ENCODE results near the gene LY6G6F. TPM values are rescaled to one million over a fixed set of nuclear protein-coding genes. Genes with fewer than 3 reads are reported as not detected.

Gene LY6G6F
- total and polyA plus RNA-seq, 10 of the 15 experiments (the other 5 are each of a cell fraction or from before 2014, with no cell fraction given): not detected

DNA sequence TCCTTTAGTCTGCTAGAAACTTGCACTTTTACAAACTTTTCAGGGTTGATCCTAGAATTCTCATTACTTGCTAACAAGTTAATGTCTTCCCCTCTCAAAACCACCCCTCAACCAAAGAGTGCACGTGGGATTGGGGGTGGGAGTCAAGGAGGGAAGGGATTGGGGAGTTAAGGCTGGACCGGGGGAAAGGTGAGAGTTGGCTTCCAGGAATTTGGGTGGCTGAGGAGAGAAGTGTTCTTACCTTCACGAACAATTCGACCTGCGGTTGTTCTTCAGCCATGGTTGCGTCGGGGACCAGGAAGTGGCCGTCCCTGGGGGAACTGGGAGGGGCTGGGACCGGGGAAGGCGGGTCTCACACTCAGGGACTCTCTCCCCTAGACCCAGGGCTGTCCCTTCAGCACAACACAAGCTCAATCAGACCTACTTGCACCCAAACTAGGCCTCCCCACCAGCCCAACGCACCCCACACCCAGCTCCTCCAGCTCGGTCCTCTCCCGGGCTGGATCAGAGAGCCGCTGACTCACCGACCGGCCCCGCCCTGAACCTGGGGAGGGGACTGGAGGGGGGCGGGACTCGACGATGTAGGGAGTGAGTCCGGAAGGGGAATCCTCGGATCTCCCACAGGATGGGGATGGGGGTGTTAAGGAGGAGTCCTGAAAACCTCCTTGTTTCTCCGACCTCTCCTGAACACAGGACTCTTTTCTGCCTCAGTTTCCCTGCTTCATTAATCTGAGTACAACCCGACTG, 29.5 kb downstream of the LY6G6F start, which contains the start of gene CLIC1 (continued):
- TF ChIP-seq, protein P1, sequence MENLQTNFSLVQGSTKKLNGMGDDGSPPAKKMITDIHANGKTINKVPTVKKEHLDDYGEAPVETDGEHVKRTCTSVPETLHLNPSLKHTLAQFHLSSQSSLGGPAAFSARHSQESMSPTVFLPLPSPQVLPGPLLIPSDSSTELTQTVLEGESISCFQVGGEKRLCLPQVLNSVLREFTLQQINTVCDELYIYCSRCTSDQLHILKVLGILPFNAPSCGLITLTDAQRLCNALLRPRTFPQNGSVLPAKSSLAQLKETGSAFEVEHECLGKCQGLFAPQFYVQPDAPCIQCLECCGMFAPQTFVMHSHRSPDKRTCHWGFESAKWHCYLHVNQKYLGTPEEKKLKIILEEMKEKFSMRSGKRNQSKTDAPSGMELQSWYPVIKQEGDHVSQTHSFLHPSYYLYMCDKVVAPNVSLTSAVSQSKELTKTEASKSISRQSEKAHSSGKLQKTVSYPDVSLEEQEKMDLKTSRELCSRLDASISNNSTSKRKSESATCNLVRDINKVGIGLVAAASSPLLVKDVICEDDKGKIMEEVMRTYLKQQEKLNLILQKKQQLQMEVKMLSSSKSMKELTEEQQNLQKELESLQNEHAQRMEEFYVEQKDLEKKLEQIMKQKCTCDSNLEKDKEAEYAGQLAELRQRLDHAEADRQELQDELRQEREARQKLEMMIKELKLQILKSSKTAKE (IDR thresholded peaks at IDR 0.05; ENCODE audit: low read depth, poor library complexity, severe bottlenecking): no peak
- no peak for TF ChIP-seq ETV6 (conservative IDR thresholded peaks at IDR 0.05 in 1 of 2, IDR thresholded peaks at IDR 0.05 in 1 of 2; ENCODE audit: borderline replicate concordance in 1 of 2, low read depth in 1 of 2)
- no peak for TF ChIP-seq RAD51 (IDR thresholded peaks at IDR 0.05)
- TF ChIP-seq NR2C2 (IDR thresholded peaks at IDR 0.05; ENCODE audit: borderline replicate concordance, control insufficient read depth, insufficient read length, low read depth): no peak
- no peak for TF ChIP-seq KAT2A (conservative IDR thresholded peaks at IDR 0.05; ENCODE audit: control insufficient read depth, low read depth, low read length)
- TF ChIP-seq ZNF217 (IDR thresholded peaks at IDR 0.05): no peak

DNA sequence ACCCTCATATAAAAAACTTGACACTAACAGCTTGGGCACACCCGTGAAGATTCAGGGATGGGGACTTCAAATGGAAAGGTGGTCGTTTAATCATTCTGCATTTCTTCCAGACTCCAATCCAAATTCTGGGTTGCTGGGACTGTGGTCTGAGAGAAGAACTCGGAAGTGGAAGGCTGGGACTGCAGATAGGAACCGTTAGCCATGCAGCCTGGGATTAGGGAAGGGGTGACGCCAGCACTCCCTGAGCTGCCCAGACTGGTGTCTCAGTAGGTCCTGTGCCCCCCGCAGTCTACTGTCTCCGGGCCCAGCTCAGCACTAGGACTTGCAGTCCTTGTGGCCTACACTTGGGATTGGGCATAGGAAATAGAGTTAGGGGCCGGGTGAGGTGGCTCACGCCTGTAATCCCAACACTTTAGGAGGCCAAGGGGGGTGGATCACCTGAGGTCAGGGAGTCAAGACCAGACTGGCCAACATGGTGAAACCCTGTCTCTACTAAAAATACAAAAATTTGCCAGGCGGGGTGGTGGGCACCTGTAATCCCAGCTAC, 30.2 kb downstream of the LY6G6F start:
- peak overlapping the region; percentile 69 for H2AFZ ChIP-seq (ENCODE audit: control insufficient read depth, low read depth, low read length)
- H3K4me3 ChIP-seq: peak overlapping the region; percentile 100
- intact Hi-C loops (cut with micrococcal nuclease; ENCODE audit: unreplicated experiment): loop anchor here (5.0 kb wide), 1 partner anchor 70 kb away; the partner anchor contains the start of genes CSNK2B and LY6G5B
- H3K4me1 ChIP-seq (ENCODE audit: control insufficient read depth, insufficient read depth, low read length): peaks cover 28% of the 10 kb centered on the region
- H3K79me2 ChIP-seq (ENCODE audit: control insufficient read depth, insufficient read depth, low read length): peaks cover 51% of the 10 kb centered on the region
- H3K9ac ChIP-seq (ENCODE audit: control insufficient read depth, insufficient read depth, low read length): peak overlapping the region; percentile 98
- WGBS (ENCODE audit: insufficient coverage, insufficient replicate concordance, low lambda C conversion rate, missing lambda C conversion rate): 18% methylated on average over 10 of the region's 10 CpGs
- TF ChIP-seq SREBF1 (IDR thresholded peaks at IDR 0.05; ENCODE audit: low read length): no peak
- 0 out of 2 replicates have a peak, but pooled peaks have one; percentile 34 for TF ChIP-seq ZNF207 (IDR thresholded peaks at IDR 0.05; ENCODE audit: borderline replicate concordance)
- H3K27me3 ChIP-seq (replicated peaks in 1 of 2; ENCODE audit: control insufficient read depth in 2 of 2, insufficient read depth in 2 of 2, low read length in 1 of 2): no peaks in the 10 kb centered on the region
- no peak for DNase-seq (ENCODE audit: low read depth, low spot score)
- FAIRE-seq: no peak
- peaks cover 6 to 12% of the 10 kb centered on the region in 2 experiments; a peak in 3 of 4 replicates for H3K36me3 ChIP-seq (ENCODE audit: control insufficient read depth in 2 of 2, insufficient read depth in 2 of 2, low read length in 1 of 2)
- peak overlapping the region; percentile 73 for H3K4me2 ChIP-seq (ENCODE audit: control insufficient read depth, insufficient read depth)
- 0 out of 2 replicates have a peak, but pooled peaks cover 4% of the 10 kb centered on the region for H4K20me1 ChIP-seq (ENCODE audit: control insufficient read depth, insufficient read depth)
- ATAC-seq: no peak
- ChIA-PET POLR2A (interaction anchor here (0.6 to 9.7 kb wide), 22 partner anchors 10 to 440 kb away, joined by 3 to 158 read pairs (median 5); partner anchors contain the start of genes ABHD16A, BAG6, C6orf47 and DDX39B), SMC1A (ENCODE audit: uncharacterized antibody, unreplicated experiment) (interaction anchor here (0.8 to 6.3 kb wide), 14 partner anchors 8 to 186 kb away, joined by 3 to 45 read pairs (median 6); partner anchors contain the start of genes ABHD16A, DDAH2, HSPA1B and LSM2), RAD21 (ENCODE audit: unreplicated experiment) (interaction anchor here (0.6 to 6.0 kb wide), 14 partner anchors 7 to 459 kb away, joined by 3 to 53 read pairs (median 6); partner anchors contain the start of genes ABHD16A, C6orf47, DDAH2 and HSPA1A), CTCF (interaction anchor here (0.6 to 15.8 kb wide), 14 partner anchors 8 to 185 kb away, joined by 3 to 208 read pairs (median 3); partner anchors contain the start of genes AIF1, DDAH2 and LY6G5C)
- in situ Hi-C loops (cut with MboI): no loop called here
- no TSS peak for BruUV-seq (replicated peaks)
- H3K27ac ChIP-seq (ENCODE audit: control insufficient read depth, insufficient read depth): peak overlapping the region; percentile 99
- H3K9me3 ChIP-seq (replicated peaks; ENCODE audit: control insufficient read depth, insufficient read depth, low read length): no peaks in the 10 kb centered on the region

Measured in GM12878 (cell line).